ENCODE data around the gene PDZD2. TPM values are rescaled to one million over a fixed set of nuclear protein-coding genes. Genes with fewer than 3 reads are reported as not detected.

The PDZD2 gene
- total RNA-seq, 1 donor from 2014 or later, result 0.38 TPM

GRCh38 chr5:31641059-31641458 is 2.1 kb downstream of the PDZD2 start:
- no peak for DNase-seq
- H3K9me3 Mint-ChIP-seq, result no peaks in the 10 kb centered on the region

DNA sequence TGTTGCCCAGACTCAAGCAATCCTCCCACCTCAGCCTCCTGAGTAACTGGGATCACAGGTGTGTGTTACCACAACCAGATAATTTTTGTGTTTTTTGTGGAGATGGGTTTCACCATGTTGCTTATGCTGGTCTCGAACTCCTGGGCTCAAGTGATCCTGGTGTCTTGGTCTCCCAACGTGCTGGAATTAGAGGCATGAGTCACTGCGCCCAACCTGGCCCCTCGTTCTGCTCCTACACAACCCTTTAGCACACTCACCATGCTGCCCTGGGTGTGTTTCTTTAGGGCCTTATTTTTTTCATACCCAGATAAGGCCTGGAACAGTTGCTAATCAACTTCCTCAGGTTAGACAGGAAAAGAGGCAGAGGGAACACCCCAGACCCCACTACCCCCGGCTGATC is 2.6 kb downstream of the PDZD2 start:
- Mint-ChIP-seq H3K9me3 (no peaks in the 10 kb centered on the region), H3K27ac (no peak overlapping the region), H3K27me3 (peaks cover 6% of the 10 kb centered on the region), H3K4me3 (no peak overlapping the region), H3K36me3 (ENCODE audit: low read depth) (no peaks in the 10 kb centered on the region), H3K4me1 (peaks cover 19% of the 10 kb centered on the region)
- ATAC-seq (ENCODE audit: low read depth) (no peak), DNase-seq (no peak)
- no peak for TF ChIP-seq CTCF (IDR thresholded peaks at IDR 0.05)
- POLR2A ChIA-PET, result no interaction called here
- CTCF ChIA-PET, result interaction anchor here (0.6 kb wide), 1 partner anchor 404 kb away, joined by 3 read pairs; no protein-coding TSS in a partner anchor
- intact Hi-C loops (cut with micrococcal nuclease), result no loop called here

More at GRCh38 chr5:31641059-31641458, 2.1 kb downstream of the PDZD2 start:
- ChIA-PET CTCF (interaction anchor here (0.6 kb wide), 1 partner anchor 405 kb away, joined by 3 read pairs; no protein-coding TSS in a partner anchor), POLR2A (no interaction called here)
- Mint-ChIP-seq H3K27ac (no peak overlapping the region), H3K4me3 (no peak overlapping the region), H3K36me3 (ENCODE audit: low read depth) (no peaks in the 10 kb centered on the region), H3K27me3 (peaks cover 6% of the 10 kb centered on the region), H3K4me1 (peaks cover 19% of the 10 kb centered on the region)
- TF ChIP-seq CTCF (IDR thresholded peaks at IDR 0.05), result no peak
- intact Hi-C loops (cut with micrococcal nuclease), result no loop called here
- no peak for ATAC-seq (ENCODE audit: low read depth)

GRCh38 chr5:31645420-31646081 is 6.6 kb downstream of the PDZD2 start:
- POLR2A ChIA-PET, result no interaction called here
- no peaks in the 10 kb centered on the region for H3K4me1 Mint-ChIP-seq
- intact Hi-C loops (cut with micrococcal nuclease), result no loop called here

DNA sequence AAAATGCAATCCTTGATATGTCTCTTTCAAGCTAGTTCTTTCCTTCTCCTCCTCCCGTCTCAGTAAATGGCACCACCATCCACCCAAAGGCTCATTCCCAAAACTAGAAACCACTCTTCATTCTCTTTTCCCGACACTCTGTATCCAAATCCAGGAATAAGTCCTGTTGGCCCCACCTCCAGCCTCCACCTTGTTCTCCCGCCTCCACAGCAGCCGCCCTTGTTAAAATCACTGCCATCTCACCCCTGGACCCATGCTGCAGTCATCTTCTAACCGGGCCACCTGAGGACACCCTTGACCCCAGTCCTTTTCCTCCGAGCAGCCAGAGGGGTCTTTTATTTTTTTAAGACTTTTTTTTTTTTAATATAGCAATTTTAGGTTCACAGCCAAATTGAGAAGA is 9.4 kb downstream of the PDZD2 start:
- H3K4me3 Mint-ChIP-seq, result no peak overlapping the region
- H3K27ac Mint-ChIP-seq, result no peak overlapping the region
- H3K4me1 Mint-ChIP-seq, result no peaks in the 10 kb centered on the region
- intact Hi-C loops (cut with micrococcal nuclease), result no loop called here
- no peaks in the 10 kb centered on the region for H3K9me3 Mint-ChIP-seq
- no peak for TF ChIP-seq CTCF (IDR thresholded peaks at IDR 0.05)
- DNase-seq (no peak), ATAC-seq (ENCODE audit: low read depth) (no peak)
- H3K27me3 Mint-ChIP-seq, result peaks cover 2% of the 10 kb centered on the region
- ChIA-PET CTCF (no interaction called here), POLR2A (no interaction called here)
- no peaks in the 10 kb centered on the region for H3K36me3 Mint-ChIP-seq (ENCODE audit: low read depth)

More at GRCh38 chr5:31645420-31646081, 6.6 kb downstream of the PDZD2 start:
- H3K9me3 Mint-ChIP-seq, result no peaks in the 10 kb centered on the region
- H3K27me3 Mint-ChIP-seq, result peaks cover 2% of the 10 kb centered on the region
- ATAC-seq (ENCODE audit: low read depth) (no peak), DNase-seq (no peak)
- H3K27ac Mint-ChIP-seq, result no peak overlapping the region
- CTCF ChIA-PET, result no interaction called here
- H3K4me3 Mint-ChIP-seq, result no peak overlapping the region
- TF ChIP-seq CTCF (IDR thresholded peaks at IDR 0.05), result no peak
- H3K36me3 Mint-ChIP-seq (ENCODE audit: low read depth), result no peaks in the 10 kb centered on the region

- no peak for TF ChIP-seq CTCF (IDR thresholded peaks at IDR 0.05)
- intact Hi-C loops (cut with micrococcal nuclease), result no loop called here
- POLR2A ChIA-PET, result no interaction called here
- DNase-seq (no peak), ATAC-seq (ENCODE audit: low read depth) (no peak)
- Mint-ChIP-seq H3K4me3 (no peak overlapping the region), H3K27ac (no peak overlapping the region), H3K9me3 (no peaks in the 10 kb centered on the region), H3K27me3 (no peaks in the 10 kb centered on the region), H3K36me3 (ENCODE audit: low read depth) (no peaks in the 10 kb centered on the region), H3K4me1 (no peaks in the 10 kb centered on the region)
- CTCF ChIA-PET, result no interaction called here
These were observed 12.3 kb downstream of the PDZD2 start for GRCh38 chr5:31651241-31651640.

All from activated B cell treated with CpG ODN at 0.5 μM for 24 hours (primary cell).